HEK293 (cell line): Measurements from ENCODE around the gene TMEM161B.

Source experiments
- EGR2 ChIP-seq: fragments of 450-650 bp; formaldehyde crosslinking; IDR thresholded peaks from 2 replicates; pipeline ENCODE4 v1.5.1; 2016; ENCODE audit warnings: low read depth, missing biosample characterization, missing genetic modification characterization
- KLF7 ChIP-seq: fragments of 450-650 bp; formaldehyde crosslinking; IDR thresholded peaks from 2 replicates; pipeline ENCODE4 v1.5.1; 2016; ENCODE audit warnings: missing biosample characterization, missing genetic modification characterization, borderline replicate concordance
- KLF9 ChIP-seq: fragments of 450-650 bp; formaldehyde crosslinking; IDR thresholded peaks from 2 replicates; pipeline ENCODE4 v1.5.1; 2016; ENCODE audit warnings: missing biosample characterization, missing genetic modification characterization, low read depth
- SETDB1 ChIP-seq: IDR thresholded peaks from one replicate; pipeline ENCODE4 v1.6.1; 2017; ENCODE audit warnings: mild to moderate bottlenecking, low read length, moderate library complexity, mixed read lengths; ENCODE audit not compliant: insufficient read length
- ZBTB48 ChIP-seq: fragments of 450-650 bp; formaldehyde crosslinking; IDR thresholded peaks from 2 replicates; pipeline ENCODE4 v1.5.1; 2016; ENCODE audit warnings: missing biosample characterization, missing genetic modification characterization
- ZNF24 ChIP-seq: fragments of 450-650 bp; formaldehyde crosslinking; IDR thresholded peaks from 2 replicates; pipeline ENCODE4 v1.5.1; 2016; ENCODE audit warnings: missing biosample characterization, missing genetic modification characterization
- ZNF354C ChIP-seq: fragments of 450-650 bp; formaldehyde crosslinking; IDR thresholded peaks from 2 replicates; pipeline ENCODE4 v1.5.1; 2016; ENCODE audit warnings: missing biosample characterization, missing genetic modification characterization, low read depth, borderline replicate concordance
- ZNF768 ChIP-seq: fragments of 450-650 bp; formaldehyde crosslinking; IDR thresholded peaks from 2 replicates; pipeline ENCODE4 v1.5.1; 2018; ENCODE audit warnings: missing biosample characterization, mild to moderate bottlenecking, missing genetic modification characterization
- TF ChIP-seq, protein P1 (sequence below): fragments of 450-650 bp; formaldehyde crosslinking; IDR thresholded peaks from 2 replicates; pipeline ENCODE4 v1.5.1; 2016; ENCODE audit warnings: missing biosample characterization, missing genetic modification characterization
- TF ChIP-seq, protein P2 (sequence below): fragments of 450-650 bp; IDR thresholded peaks from 2 replicates; pipeline ENCODE4 v1.5.1; 2018; ENCODE audit warnings: missing biosample characterization, missing genetic modification characterization
- TF ChIP-seq, protein P3 (sequence below): fragments of 450-650 bp; formaldehyde crosslinking; IDR thresholded peaks from 2 replicates; pipeline ENCODE4 v1.5.1; 2016; ENCODE audit warnings: missing biosample characterization, missing genetic modification characterization
- TF ChIP-seq, protein P4 (sequence below): IDR thresholded peaks from 2 replicates; pipeline ENCODE4 v1.6.1; 2011; ENCODE audit warnings: mild to moderate bottlenecking, low read depth, low read length, borderline replicate concordance
- TF ChIP-seq, protein P5 (sequence below): fragments of 450-650 bp; formaldehyde crosslinking; IDR thresholded peaks from 2 replicates; pipeline ENCODE4 v1.5.1; 2016; ENCODE audit warnings: missing biosample characterization, missing genetic modification characterization

DNA sequence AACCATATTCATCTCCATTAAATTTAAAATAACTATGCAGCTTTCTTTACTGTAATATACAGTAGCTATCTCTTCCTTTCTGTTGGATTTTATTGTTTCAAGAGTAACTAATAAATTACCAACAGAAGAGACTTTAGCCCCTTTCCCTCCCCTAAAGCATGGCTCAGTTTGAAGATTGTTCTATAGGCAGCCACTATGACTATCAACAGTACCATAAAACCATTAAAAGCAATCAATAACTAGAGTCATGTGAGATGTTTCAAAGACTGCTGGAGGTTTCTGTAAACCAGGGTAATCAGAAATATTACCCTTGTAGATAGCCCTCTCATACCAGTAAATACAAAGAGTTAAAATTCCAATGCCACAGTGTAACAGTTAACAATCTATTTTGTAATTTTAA, 73.0 kb downstream of the TMEM161B start:
- TF ChIP-seq ZNF768 (tag by site-specific recombination), result no peak
- TF ChIP-seq, protein P1, sequence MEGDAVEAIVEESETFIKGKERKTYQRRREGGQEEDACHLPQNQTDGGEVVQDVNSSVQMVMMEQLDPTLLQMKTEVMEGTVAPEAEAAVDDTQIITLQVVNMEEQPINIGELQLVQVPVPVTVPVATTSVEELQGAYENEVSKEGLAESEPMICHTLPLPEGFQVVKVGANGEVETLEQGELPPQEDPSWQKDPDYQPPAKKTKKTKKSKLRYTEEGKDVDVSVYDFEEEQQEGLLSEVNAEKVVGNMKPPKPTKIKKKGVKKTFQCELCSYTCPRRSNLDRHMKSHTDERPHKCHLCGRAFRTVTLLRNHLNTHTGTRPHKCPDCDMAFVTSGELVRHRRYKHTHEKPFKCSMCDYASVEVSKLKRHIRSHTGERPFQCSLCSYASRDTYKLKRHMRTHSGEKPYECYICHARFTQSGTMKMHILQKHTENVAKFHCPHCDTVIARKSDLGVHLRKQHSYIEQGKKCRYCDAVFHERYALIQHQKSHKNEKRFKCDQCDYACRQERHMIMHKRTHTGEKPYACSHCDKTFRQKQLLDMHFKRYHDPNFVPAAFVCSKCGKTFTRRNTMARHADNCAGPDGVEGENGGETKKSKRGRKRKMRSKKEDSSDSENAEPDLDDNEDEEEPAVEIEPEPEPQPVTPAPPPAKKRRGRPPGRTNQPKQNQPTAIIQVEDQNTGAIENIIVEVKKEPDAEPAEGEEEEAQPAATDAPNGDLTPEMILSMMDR (tag by site-specific recombination), result no peak
- TF ChIP-seq KLF9, result no peak
- TF ChIP-seq, protein P2, sequence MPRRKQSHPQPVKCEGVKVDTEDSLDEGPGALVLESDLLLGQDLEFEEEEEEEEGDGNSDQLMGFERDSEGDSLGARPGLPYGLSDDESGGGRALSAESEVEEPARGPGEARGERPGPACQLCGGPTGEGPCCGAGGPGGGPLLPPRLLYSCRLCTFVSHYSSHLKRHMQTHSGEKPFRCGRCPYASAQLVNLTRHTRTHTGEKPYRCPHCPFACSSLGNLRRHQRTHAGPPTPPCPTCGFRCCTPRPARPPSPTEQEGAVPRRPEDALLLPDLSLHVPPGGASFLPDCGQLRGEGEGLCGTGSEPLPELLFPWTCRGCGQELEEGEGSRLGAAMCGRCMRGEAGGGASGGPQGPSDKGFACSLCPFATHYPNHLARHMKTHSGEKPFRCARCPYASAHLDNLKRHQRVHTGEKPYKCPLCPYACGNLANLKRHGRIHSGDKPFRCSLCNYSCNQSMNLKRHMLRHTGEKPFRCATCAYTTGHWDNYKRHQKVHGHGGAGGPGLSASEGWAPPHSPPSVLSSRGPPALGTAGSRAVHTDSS (tag by site-specific recombination), result no peak
- TF ChIP-seq SETDB1, result no peak
- no peak for TF ChIP-seq EGR2 (tag by site-specific recombination)
- TF ChIP-seq ZNF354C, result no peak
- TF ChIP-seq, protein P3, sequence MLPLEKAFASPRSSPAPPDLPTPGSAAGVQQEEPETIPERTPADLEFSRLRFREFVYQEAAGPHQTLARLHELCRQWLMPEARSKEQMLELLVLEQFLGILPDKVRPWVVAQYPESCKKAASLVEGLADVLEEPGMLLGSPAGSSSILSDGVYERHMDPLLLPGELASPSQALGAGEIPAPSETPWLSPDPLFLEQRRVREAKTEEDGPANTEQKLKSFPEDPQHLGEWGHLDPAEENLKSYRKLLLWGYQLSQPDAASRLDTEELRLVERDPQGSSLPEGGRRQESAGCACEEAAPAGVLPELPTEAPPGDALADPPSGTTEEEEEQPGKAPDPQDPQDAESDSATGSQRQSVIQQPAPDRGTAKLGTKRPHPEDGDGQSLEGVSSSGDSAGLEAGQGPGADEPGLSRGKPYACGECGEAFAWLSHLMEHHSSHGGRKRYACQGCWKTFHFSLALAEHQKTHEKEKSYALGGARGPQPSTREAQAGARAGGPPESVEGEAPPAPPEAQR (tag by site-specific recombination), result no peak
- TF ChIP-seq, protein P4, sequence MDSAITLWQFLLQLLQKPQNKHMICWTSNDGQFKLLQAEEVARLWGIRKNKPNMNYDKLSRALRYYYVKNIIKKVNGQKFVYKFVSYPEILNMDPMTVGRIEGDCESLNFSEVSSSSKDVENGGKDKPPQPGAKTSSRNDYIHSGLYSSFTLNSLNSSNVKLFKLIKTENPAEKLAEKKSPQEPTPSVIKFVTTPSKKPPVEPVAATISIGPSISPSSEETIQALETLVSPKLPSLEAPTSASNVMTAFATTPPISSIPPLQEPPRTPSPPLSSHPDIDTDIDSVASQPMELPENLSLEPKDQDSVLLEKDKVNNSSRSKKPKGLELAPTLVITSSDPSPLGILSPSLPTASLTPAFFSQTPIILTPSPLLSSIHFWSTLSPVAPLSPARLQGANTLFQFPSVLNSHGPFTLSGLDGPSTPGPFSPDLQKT, result no peak
- TF ChIP-seq KLF7, result no peak
- TF ChIP-seq, protein P5, sequence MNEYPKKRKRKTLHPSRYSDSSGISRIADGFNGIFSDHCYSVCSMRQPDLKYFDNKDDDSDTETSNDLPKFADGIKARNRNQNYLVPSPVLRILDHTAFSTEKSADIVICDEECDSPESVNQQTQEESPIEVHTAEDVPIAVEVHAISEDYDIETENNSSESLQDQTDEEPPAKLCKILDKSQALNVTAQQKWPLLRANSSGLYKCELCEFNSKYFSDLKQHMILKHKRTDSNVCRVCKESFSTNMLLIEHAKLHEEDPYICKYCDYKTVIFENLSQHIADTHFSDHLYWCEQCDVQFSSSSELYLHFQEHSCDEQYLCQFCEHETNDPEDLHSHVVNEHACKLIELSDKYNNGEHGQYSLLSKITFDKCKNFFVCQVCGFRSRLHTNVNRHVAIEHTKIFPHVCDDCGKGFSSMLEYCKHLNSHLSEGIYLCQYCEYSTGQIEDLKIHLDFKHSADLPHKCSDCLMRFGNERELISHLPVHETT (tag by site-specific recombination), result no peak
- TF ChIP-seq ZBTB48 (tag by site-specific recombination), result no peak
- no peak for TF ChIP-seq ZNF24 (tag by site-specific recombination)
